Endothelial cell of umbilical vein (primary cell): ENCODE measurements around the gene TMEM128. TPM values are rescaled to one million over a fixed set of nuclear protein-coding genes. Genes with fewer than 3 reads are reported as not detected.
A peak's percentile ranks its signal among the peaks of the same experiment; 100 is the strongest.

Source experiments
- BruUV-seq: library from RNA; stranded (reverse); fragments of 400-500 nt; replicated peaks from 2 replicates; lab custom pipeline; 2021; lab: Mats Ljungman, UMichigan
- CTCF ChIA-PET: fragments of 300-600, 350-600 bp; sonication (Branson Sonifier 250); formaldehyde crosslinking; loops from one replicate; lab custom pipeline; 2021; ENCODE audit warnings: antibody characterized with exemption, inconsistent platforms; lab: Charles Lee
- POLR2A ChIA-PET: fragments of 300-600, 350-600 bp; sonication (Branson Sonifier 250); formaldehyde crosslinking; loops from one replicate; lab custom pipeline; 2021; ENCODE audit warnings: antibody characterized with exemption, inconsistent platforms; lab: Charles Lee
- DNase-seq: peaks from one replicate; pipeline ENCODE4 v3.0.0-alpha.2; 2011; ENCODE audit warnings: low read depth, low spot score
- FAIRE-seq: peaks from 2 replicates; lab custom pipeline; 2011; peaks lifted over from hg19 to GRCh38; lab: Jason Lieb, UNC
- H2AFZ ChIP-seq: 2 replicates; pipeline ENCODE4 v1.6.0; 2012; ENCODE audit warnings: low read depth, low read length, control low read depth, inconsistent platforms
- H3K27ac ChIP-seq: 2 replicates; pipeline ENCODE4 v1.5.1; 2011; ENCODE audit warnings: low read depth, mild to moderate bottlenecking, control low read depth, low read length, moderate library complexity; ENCODE audit not compliant: insufficient read depth
- H3K27me3 ChIP-seq, 2 experiments: 2 replicates each; pipeline versions ENCODE4 v1.6.0 to v1.6.1; 2011; ENCODE audit warnings: low read length in 2 of 2, mixed read lengths in 1 of 2; ENCODE audit not compliant: control insufficient read depth in 2 of 2, insufficient read depth in 2 of 2
- H3K36me3 ChIP-seq, 2 experiments: 2 replicates in 1 of 2; 3 replicates in 1 of 2; pipeline ENCODE4 v1.5.1; 2011; ENCODE audit warnings: low read length in 2 of 2, mild to moderate bottlenecking in 1 of 2, moderate library complexity in 1 of 2; ENCODE audit not compliant: control insufficient read depth in 2 of 2, insufficient read depth in 2 of 2; ENCODE audit errors: extremely low read depth in 1 of 2
- H3K4me1 ChIP-seq: 3 replicates; pipeline ENCODE4 v1.5.1; 2011; ENCODE audit warnings: mild to moderate bottlenecking, low read length; ENCODE audit not compliant: control insufficient read depth, insufficient read depth; ENCODE audit errors: extremely low read depth
- H3K4me2 ChIP-seq: 2 replicates; pipeline ENCODE4 v1.6.1; 2011; ENCODE audit warnings: low read length, control low read depth, mixed read lengths; ENCODE audit not compliant: insufficient read depth
- H3K4me3 ChIP-seq, 3 experiments: fragments of 200-600 bp in 1 of 3; sonication (generic), shearing (Covaris generic) in 1 of 3; replicated peaks in 1 of 3; 2 replicates each; pipeline ENCODE4 v1.5.1; 2011 to 2016; ENCODE audit warnings: control low read depth in 3 of 3, low read length in 3 of 3, mild to moderate bottlenecking in 2 of 3, inconsistent platforms in 1 of 3, low read depth in 1 of 3, moderate library complexity in 1 of 3; ENCODE audit not compliant: insufficient read depth in 1 of 3
- H3K79me2 ChIP-seq: 2 replicates; pipeline ENCODE4 v1.6.0; 2012; ENCODE audit warnings: low read length, inconsistent platforms; ENCODE audit not compliant: control insufficient read depth, insufficient read depth
- H3K9ac ChIP-seq: replicated peaks from 2 replicates; pipeline ENCODE3; 2011; ENCODE audit warnings: low read length, control low read depth; ENCODE audit not compliant: insufficient read depth; ENCODE audit errors: extremely low read depth
- H3K9me1 ChIP-seq: replicated peaks from 3 replicates; pipeline ENCODE4 v1.6.0; 2011; ENCODE audit warnings: mild to moderate bottlenecking, low read length; ENCODE audit not compliant: control insufficient read depth, insufficient read depth; ENCODE audit errors: extremely low read depth
- H3K9me3 ChIP-seq: replicated peaks from 2 replicates; pipeline ENCODE4 v1.5.1; 2012; ENCODE audit warnings: low read length, inconsistent platforms; ENCODE audit not compliant: control insufficient read depth, insufficient read depth
- H4K20me1 ChIP-seq: replicated peaks from 2 replicates; pipeline ENCODE3; 2011; ENCODE audit warnings: mild to moderate bottlenecking, low read length; ENCODE audit not compliant: control insufficient read depth, insufficient read depth; ENCODE audit errors: extremely low read depth
- CTCF ChIP-seq, 2 donors: IDR thresholded peaks; 1 replicate in 1 of 2; 2 replicates in 1 of 2; pipeline ENCODE4 v1.5.1; 2011; ENCODE audit warnings: low read length in 2 of 2, mild to moderate bottlenecking in 2 of 2, moderate library complexity in 2 of 2, control low read depth in 1 of 2, inconsistent platforms in 1 of 2, low read depth in 1 of 2; ENCODE audit not compliant: insufficient read depth in 1 of 2; ENCODE audit errors: extremely low read depth in 1 of 2
- EZH2 ChIP-seq: IDR thresholded peaks from 2 replicates; pipeline ENCODE4 v1.6.1; 2012; ENCODE audit warnings: borderline replicate concordance, low read depth, mild to moderate bottlenecking, moderate library complexity, low read length, inconsistent platforms; ENCODE audit not compliant: severe bottlenecking
- FOS ChIP-seq: IDR thresholded peaks from 2 replicates; pipeline ENCODE4 v1.6.1; 2011; ENCODE audit warnings: mild to moderate bottlenecking, low read length, moderate library complexity, borderline replicate concordance; ENCODE audit not compliant: insufficient read depth
- GATA2 ChIP-seq: IDR thresholded peaks from 2 replicates; pipeline ENCODE4 v1.7.0; 2011; ENCODE audit warnings: low read depth, mild to moderate bottlenecking, moderate library complexity, mixed read lengths, low read length; ENCODE audit not compliant: insufficient read length, insufficient read depth
- JUN ChIP-seq: IDR thresholded peaks from 2 replicates; pipeline ENCODE4 v1.6.1; 2011; ENCODE audit warnings: borderline replicate concordance, low read depth; ENCODE audit not compliant: insufficient read length, insufficient read depth
- MAX ChIP-seq: IDR thresholded peaks from 2 replicates; pipeline ENCODE4 v1.6.1; 2011; ENCODE audit not compliant: insufficient read depth, insufficient read length
- MYC ChIP-seq: IDR thresholded peaks from one replicate; pipeline ENCODE4 v1.6.1; 2011; ENCODE audit warnings: mild to moderate bottlenecking, low read depth, low read length
- POLR2A ChIP-seq: IDR thresholded peaks from 2 replicates; pipeline ENCODE4 v1.6.1; 2012; ENCODE audit warnings: low read depth, mild to moderate bottlenecking, control low read depth, low read length
- POLR2AphosphoS5 ChIP-seq: IDR thresholded peaks from 2 replicates; pipeline ENCODE4 v1.6.1; 2012; ENCODE audit warnings: low read depth, mild to moderate bottlenecking, control low read depth, low read length, moderate library complexity; ENCODE audit not compliant: insufficient read depth
- dilution Hi-C: fragments of 300-500 bp; cut with MboI; formaldehyde crosslinking; loops from one replicate; pipeline ENCODE4 v1.15.0; 2019; ENCODE audit warnings: low sequenced_read_pairs; ENCODE audit not compliant: extremely low pct_ligation_motif_present
- intact Hi-C: fragments of 100-400 bp; cut with micrococcal nuclease; formaldehyde crosslinking; loops from one replicate; pipeline ENCODE4 v1.10.0; 2022
- polyA plus RNA-seq, 4 experiments: library from polyadenylated mRNA; depleted of rRNA in 3 of 4; stranded (reverse) in 3 of 4; unstranded in 1 of 4; fragments of >200 nt; gene quantifications; 2 replicates each; pipeline versions ENCODE4 v1.2.1 to v1.2.3, GENCODE V29; 2011 to 2012; ENCODE audit warnings: missing spikeins in 1 of 4
- total RNA-seq: library from RNA; stranded (reverse); gene quantifications from 2 replicates; pipeline ENCODE4 v1.2.3, GENCODE V29; 2021

TMEM128 gene
- total and polyA plus RNA-seq, 2 donors (not counting 3 experiments of a cell fraction or from before 2014, with no cell fraction given): 11.5 to 23.8 TPM

- DNase-seq (peak; percentile 69), FAIRE-seq (peak; percentile 95)
- Histone ChIP-seq H3K4me2 (peak overlapping the region; percentile 18), H3K9me3 (no peaks in the 10 kb centered on the region), H3K36me3 (peaks cover 4 to 11% of the 10 kb centered on the region in 2 experiments), H3K9ac (peak overlapping the region; percentile 58), H3K9me1 (no peaks in the 10 kb centered on the region), H3K27ac (peak overlapping the region; percentile 77), H3K79me2 (no peaks in the 10 kb centered on the region), H4K20me1 (no peaks in the 10 kb centered on the region), H3K4me1 (peaks cover 25% of the 10 kb centered on the region), H3K27me3 (no peaks in the 10 kb centered on the region), H2AFZ (peak overlapping the region; percentile 68), H3K4me3 (no peak overlapping the region)
- CTCF ChIA-PET: interaction anchor here (0.7 to 1.8 kb wide), 6 partner anchors 10 to 21 kb away, joined by 3 to 14 read pairs (median 3); partner anchors contain the start of genes LYAR and ZBTB49
- POLR2A ChIA-PET: interaction anchor here (0.7 kb wide), 1 partner anchor 43 kb away, joined by 5 read pairs; no protein-coding TSS in a partner anchor
- dilution Hi-C loops (no loop called here), intact Hi-C loops (loop anchor here (1.0 kb wide), 2 partner anchors 13 to 20 kb away; partner anchors contain the start of genes LYAR and ZBTB49)
- no TSS peak for BruUV-seq
- TF ChIP-seq JUN: peak; percentile 57
- no peak for TF ChIP-seq GATA2
- no peak for TF ChIP-seq EZH2
- peak; percentile 79 for TF ChIP-seq FOS
- TF ChIP-seq POLR2AphosphoS5: peak; percentile 39
- no peak for TF ChIP-seq POLR2A
- no peak for TF ChIP-seq MYC
Measured at GRCh38 chr4:4269856-4270255, 21.8 kb upstream of the TMEM128 start.

DNA sequence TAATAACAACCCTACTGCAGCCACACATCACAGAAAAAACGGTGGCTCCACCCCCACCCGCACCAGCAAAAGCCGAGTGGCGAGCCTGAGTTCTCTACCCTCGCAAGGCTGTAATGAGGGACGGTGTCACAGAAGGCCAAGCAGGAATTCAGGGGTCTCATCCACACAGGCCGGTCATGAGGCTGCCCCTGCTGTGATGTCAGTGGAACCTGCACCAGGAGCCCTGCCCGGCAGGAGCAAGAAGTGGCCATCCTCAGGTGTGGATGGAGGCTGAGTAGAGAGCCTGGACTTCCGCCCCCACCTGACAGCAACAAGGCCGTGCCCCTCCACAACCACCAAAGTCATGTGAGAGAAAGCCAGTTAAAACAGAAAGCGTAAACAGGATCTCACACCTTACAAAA is 21.3 kb upstream of the TMEM128 start:
- peak overlapping the region; percentile 77 for H3K27ac ChIP-seq
- TF ChIP-seq POLR2A: no peak
- no peak for TF ChIP-seq JUN
- TF ChIP-seq MAX: no peak
- no peak for TF ChIP-seq CTCF (IDR thresholded peaks at IDR 0.05; ENCODE audit: extremely low read depth in 1 of 2, insufficient read depth in 1 of 2, low read depth in 1 of 2, low read length in 2 of 2)
- TF ChIP-seq MYC: no peak
- TF ChIP-seq FOS: no peak
- TF ChIP-seq POLR2AphosphoS5: no peak
- no peak for TF ChIP-seq GATA2
- ChIA-PET CTCF (interaction anchor here (1.0 to 1.8 kb wide), 3 partner anchors 9 to 21 kb away, joined by 3 to 14 read pairs (median 4); partner anchors contain the start of genes LYAR and ZBTB49), POLR2A (interaction anchor here (0.7 kb wide), 1 partner anchor 44 kb away, joined by 5 read pairs; no protein-coding TSS in a partner anchor)
- peak overlapping the region; percentile 35 for H3K9ac ChIP-seq
- intact Hi-C loops: no loop called here
- H3K4me2 ChIP-seq: peak overlapping the region; percentile 18
- no peaks in the 10 kb centered on the region for H3K27me3 ChIP-seq
- BruUV-seq: no TSS peak
- dilution Hi-C loops: no loop called here
- H3K9me3 ChIP-seq: no peaks in the 10 kb centered on the region
- peaks cover 0 to 9% of the 10 kb centered on the region in 2 experiments for H3K36me3 ChIP-seq
- H3K4me3 ChIP-seq: no peak overlapping the region
- no peak for FAIRE-seq
- no peak overlapping the region for H2AFZ ChIP-seq
- no peaks in the 10 kb centered on the region for H4K20me1 ChIP-seq
- H3K79me2 ChIP-seq: no peaks in the 10 kb centered on the region
- no peaks in the 10 kb centered on the region for H3K9me1 ChIP-seq
- peaks cover 25% of the 10 kb centered on the region for H3K4me1 ChIP-seq
- no peak for DNase-seq
